GM19395 (cell line): Measurements from ENCODE around the gene S100A16.
"Not testable (repeated sequence)": the region's sequence is repeated elsewhere in the genome, so short reads cannot be mapped to it uniquely, and the experiment has no call there.

Experiments
- ATAC-seq: cut with Tn5 transposase; IDR thresholded peaks from one replicate; pipeline ENCODE4 v1.9.1; 2021; ENCODE audit warnings: mild to moderate bottlenecking, moderate library complexity; ENCODE audit not compliant: unreplicated experiment

Gene S100A16

GRCh38 chr1:153612755-153613331, at the start of gene S100A16:
S100A16 (minus strand) TSS chr1:153613137; CDS start chr1:153608151, 4,986 bp downstream.
- ATAC-seq, result no peak

- no peak for ATAC-seq
Observed at GRCh38 chr1:153662269-153662668, 49.3 kb upstream of the S100A16 start.

DNA sequence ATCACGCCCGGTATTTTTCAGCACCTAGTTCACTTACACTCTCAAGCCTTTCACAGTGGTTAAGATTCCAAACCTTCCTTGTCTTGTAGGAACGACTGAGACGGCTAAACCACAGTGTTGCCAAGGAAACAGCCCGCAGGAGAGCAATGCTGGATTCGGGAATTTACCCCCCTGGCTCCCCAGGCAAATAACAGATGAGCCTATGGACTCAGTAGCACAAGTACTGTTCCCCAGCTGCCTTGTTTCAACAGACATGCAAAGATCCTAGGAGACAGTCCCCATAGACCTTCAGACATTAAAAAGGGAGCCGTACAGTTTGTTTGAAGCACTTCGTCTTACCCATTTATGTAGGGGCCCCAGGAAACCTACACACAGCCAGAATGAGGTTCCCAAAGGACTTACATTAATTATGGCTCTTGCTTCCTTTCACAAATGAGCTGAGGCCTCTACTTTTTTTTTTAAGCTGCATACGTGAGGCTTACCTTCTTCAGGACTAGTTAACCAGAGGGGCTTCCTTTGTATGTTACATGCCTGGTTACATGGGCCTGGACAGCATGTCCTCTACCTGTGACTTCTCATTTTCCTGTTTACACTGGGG, 48.3 kb upstream of the S100A16 start:
- no peak for ATAC-seq

GRCh38 chr1:153659656-153660055, 46.7 kb upstream of the S100A16 start:
- ATAC-seq, result no peak

- no peak for ATAC-seq
Observed at GRCh38 chr1:153659175-153659534, 46.2 kb upstream of the S100A16 start.

DNA sequence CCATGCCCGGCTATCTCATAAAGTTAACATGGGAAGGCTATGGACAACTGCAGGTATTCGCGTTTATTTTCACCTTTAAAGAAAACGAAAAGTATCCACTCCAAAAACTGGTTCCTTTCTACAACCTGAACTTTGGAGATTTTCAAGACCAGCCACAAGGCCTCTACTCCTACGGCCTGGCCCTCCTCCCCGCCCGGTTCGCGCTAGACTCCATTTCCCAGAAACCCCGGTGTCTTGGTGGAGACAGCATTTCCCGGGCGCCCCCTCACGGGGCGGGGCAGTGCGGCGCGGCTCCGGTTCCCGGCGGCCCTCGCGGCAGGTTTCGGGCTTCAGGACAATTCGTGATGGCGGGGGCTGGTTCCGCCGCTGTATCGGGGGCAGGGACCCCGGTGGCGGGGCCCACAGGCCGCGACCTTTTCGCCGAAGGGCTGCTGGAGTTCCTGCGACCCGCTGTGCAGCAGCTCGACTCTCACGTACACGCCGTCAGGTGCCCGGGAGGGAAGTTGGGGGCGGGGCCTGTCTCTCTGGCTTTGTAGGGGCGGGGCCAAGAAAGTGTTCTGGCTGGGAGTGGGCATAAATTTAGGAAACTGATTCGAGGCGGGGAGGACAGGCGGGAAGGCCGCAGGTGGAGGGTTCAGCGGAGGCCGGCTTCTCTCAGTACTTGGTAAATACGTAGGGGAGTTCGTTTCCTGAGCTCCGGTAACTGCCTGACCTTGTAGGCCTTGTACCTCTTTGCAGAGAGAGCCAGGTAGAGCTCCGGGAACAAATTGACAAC, 45.6 kb upstream of the S100A16 start, which contains the start of gene SNAPIN:
Gene SNAPIN, plus strand, starts transcription at position 304 of the 775 bp plus-strand sequence. Its CDS starts 41 bp downstream, at position 345.
- ATAC-seq, result peak; percentile 87

- ATAC-seq, result no peak
Observed at GRCh38 chr1:153655333-153655732, 42.4 kb upstream of the S100A16 start.

DNA sequence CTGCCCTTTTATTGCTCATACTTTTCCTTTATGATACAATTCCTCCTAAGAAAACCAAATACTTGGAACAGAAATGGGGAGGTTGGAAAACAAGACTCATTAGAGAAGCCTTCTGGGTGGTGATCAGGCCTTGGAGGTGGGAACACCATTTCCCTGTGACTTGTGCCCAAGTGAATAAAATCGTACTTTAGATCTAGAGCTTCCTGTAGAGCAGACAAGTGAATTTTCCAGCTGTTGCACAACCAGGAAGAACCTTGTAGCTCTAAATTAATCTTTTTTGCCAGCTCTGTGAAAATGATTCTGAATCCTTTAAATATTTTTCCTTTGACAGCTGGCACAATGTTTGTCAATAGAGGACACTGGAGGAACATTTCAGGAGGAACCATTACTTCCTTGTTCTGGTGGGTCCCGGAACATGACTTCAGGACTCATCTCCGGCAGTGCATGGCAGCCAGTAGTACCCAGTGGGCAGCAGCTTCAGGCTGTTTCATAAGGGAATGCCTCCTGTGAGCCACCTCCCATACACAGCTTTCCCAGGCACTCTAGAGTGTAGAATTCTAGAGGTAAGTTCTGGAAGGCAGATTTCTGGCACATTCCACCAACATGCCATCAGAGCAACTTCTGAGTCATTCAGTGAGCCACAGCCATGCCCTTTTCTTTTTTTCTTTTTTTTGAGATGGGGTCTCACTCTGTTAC, 40.0 kb upstream of the S100A16 start:
- ATAC-seq, result no peak

DNA sequence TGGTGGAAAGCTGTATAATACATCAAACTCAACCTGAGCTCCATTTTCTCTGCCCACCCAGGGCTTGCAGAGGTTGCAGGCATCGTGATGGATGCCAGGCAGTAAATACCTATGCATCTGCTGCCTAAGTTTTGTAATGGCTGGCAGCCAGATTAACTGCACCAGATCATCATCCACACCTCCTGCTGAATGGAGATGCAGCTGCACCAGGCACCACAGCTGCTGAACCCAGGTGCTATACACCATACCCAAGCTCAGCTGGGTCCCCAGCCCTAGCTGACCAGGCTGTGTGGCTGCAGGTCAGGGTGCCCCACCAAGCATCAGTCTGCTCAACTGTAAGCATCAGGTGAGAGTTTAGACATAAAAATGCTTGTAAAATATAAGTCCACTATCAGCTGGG, 38.8 kb upstream of the S100A16 start:
- no peak for ATAC-seq

DNA sequence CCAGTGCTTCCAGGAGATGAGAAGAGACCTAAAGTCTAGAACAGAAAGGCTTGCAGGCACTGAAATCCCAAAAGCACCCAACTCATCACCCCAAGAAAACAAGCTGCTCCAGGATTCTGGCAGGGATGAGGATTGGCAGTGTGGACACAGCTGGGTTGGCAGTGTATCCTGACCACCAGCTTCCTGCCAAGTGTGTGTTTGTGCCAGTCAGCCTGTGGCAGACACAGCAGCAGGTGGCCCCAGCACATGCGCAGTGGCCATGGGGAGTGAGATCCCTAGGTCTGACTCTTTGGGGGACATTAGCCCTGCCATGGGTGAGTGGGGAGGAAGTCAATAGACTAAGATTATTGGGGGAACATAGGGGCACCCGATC, 36.9 kb upstream of the S100A16 start:
- ATAC-seq, result no peak

DNA sequence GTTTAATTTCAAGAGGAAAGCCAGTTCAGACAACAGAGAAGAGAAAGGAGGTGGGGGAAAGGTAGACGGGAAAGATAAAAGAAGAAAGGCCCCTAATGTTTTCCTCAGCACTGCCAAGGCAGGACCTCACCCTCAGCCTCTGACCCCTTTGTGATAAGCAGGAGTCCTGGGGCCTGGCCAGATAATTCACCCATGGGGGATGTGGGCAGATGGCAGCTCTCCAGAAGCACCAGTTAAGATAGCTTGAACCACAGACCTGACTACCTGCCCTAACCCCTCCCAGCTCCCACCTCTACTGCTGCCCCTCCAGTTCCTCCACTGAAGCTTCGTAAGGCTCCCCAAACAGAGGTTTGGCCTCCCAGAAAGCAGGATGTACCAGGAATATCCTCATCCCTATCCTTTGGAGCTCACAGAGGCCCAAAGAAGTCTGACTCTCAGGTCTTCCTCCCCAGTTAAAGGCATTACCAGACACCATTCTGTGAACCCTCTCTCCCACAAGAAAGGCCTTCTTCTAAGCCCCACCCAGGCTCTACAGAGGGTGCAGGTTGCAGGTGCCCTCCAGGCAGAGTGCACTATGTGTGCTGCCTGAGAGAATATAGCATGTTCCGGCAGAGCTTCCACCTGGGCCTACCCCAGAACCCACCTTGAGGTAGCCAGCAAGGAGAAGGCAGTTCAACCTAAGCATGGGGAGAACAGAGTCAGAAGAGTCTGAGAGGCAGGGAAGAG, 36.4 kb upstream of the S100A16 start:
- no peak for ATAC-seq

- no peak for ATAC-seq
Observed at GRCh38 chr1:153648000-153648643, 35.2 kb upstream of the S100A16 start.

DNA sequence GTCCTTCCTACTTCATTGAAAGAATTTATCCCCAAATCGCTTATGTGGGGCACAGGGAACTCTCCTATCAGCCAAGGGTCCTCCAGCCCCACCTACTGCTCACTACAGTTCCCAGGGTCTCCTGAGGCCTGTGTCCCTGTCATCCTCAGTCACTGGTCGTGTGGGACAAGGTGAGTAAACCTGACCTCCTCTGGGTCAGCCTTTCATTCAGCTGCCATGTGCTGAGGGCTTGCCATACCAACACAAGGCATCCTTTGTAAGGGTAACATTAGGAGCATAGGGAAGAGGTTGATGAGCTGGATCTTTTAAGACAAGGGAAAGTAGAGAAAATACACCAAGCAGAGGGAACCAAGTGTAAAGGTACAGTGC, 34.4 kb upstream of the S100A16 start:
- no peak for ATAC-seq

DNA sequence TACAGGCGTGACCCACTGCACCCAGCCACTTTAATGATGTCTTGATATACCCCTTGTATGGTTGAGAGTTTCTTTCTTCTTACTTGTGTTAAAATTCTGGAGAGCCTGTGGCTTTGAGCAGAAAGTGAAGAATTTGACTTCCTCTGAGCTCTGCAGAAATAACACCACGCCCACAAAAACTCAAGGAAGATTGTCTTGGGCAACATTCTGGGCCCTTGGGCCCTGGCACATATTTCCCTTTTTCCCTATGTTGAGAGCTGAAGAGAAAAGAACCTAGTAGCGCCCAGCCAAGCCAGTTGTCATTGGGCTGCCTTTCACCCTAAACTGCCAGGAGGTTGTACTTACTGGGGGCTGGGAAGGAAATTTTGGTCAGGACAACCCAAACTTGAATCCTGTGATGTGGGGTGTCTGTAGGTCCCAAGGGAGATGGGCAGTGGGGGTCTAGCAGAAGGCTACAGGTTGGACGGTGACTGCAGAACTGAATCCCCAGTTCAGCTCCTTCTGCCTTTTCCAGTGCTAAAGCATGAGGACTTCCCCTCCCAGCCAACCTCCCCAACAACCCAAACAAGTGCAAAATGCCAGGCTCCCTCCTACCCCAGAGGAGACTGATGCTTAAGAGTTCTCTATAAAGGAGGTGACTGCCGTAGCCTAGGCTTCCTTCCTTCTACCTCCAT, 33.9 kb upstream of the S100A16 start:
- ATAC-seq, result no peak

DNA sequence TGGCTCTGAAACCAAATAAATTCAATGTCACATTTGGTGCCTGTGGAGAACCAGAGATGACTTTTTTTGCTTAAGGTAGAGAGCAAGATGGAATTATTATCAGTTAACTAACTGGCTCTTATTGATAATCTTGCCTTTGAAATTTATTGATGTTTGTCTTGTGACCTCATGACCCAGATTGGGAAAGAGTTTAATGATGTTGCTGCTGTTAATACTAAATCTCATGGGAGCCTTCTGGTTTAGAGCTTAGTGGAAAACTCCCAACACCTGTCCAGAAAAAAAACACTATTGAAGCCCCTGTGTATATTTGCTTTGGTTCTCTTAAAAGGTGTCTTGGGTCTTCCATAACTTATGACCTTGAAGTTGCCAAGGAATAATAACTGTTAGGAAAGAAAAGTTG, 30.9 kb upstream of the S100A16 start:
- ATAC-seq, result no peak

DNA sequence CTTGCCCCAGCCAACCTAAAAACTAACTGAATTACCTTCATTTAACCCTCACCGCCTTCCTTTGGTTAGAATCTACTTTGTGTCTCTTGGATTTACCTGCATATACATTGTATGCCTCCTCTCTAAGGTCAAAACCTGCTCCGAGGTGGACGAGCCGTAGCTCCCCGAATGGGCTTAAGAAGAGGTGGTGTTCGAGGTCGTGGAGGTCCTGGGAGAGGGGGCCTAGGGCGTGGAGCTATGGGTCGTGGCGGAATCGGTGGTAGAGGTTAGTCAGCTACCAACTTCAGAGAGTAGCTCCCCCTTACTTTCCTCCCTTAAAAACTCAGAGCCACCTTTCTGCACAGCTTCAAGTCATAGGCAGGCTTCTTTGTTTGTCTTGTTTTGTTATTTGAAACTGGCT, 30.2 kb upstream of the S100A16 start:
- no peak for ATAC-seq

DNA sequence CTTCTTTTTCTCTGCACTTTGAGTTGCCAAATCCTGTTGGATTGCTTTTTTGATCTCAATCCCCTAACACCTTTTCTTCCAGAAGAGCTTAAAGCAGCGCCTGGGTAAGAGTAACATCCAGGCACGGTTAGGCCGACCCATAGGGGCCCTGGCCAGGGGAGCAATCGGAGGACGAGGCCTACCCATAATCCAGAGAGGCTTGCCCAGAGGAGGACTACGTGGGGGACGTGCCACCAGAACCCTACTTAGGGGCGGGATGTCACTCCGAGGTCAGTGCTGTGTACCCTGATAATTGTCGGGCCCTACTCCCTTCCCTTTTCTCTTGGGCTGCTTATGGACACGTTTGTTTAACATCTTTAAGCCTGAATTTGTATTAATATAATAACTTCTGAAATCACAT, 29.2 kb upstream of the S100A16 start:
- ATAC-seq, result no peak

- no peak for ATAC-seq
Observed at GRCh38 chr1:153640861-153641260, 27.9 kb upstream of the S100A16 start.

- ATAC-seq, result not testable (repeated sequence)
Observed at GRCh38 chr1:153640213-153640612, 27.3 kb upstream of the S100A16 start.

DNA sequence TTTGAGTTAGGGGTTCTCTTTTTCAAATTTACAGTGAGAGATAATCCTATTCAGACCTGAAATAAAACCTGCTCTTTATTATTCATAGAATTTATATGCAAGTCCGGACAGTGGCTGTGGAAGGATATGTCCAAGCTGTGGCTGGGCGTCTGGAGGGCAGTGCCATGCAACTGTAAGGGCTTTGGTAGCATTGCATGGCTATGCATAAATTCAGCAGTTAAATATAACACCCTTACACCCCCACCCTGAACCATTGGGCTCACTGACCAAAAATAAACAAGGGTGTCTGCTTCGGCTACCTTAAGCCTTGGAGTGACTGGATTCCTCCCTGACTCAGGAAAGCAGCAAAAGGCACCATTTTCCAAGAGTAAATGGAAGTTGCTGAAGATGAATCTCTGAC, 26.3 kb upstream of the S100A16 start:
- no peak for ATAC-seq
